GM21381 (cell line): ENCODE results near the gene TMC5.
"Not testable (repeated sequence)": the region's sequence is repeated elsewhere in the genome, so short reads cannot be mapped to it uniquely, and the experiment has no call there.

Source experiments
- ATAC-seq: cut with Tn5 transposase; IDR thresholded peaks from one replicate; pipeline ENCODE4 v1.9.1; 2021; ENCODE audit warnings: mild to moderate bottlenecking, moderate library complexity; ENCODE audit not compliant: unreplicated experiment

The TMC5 gene, protein sequence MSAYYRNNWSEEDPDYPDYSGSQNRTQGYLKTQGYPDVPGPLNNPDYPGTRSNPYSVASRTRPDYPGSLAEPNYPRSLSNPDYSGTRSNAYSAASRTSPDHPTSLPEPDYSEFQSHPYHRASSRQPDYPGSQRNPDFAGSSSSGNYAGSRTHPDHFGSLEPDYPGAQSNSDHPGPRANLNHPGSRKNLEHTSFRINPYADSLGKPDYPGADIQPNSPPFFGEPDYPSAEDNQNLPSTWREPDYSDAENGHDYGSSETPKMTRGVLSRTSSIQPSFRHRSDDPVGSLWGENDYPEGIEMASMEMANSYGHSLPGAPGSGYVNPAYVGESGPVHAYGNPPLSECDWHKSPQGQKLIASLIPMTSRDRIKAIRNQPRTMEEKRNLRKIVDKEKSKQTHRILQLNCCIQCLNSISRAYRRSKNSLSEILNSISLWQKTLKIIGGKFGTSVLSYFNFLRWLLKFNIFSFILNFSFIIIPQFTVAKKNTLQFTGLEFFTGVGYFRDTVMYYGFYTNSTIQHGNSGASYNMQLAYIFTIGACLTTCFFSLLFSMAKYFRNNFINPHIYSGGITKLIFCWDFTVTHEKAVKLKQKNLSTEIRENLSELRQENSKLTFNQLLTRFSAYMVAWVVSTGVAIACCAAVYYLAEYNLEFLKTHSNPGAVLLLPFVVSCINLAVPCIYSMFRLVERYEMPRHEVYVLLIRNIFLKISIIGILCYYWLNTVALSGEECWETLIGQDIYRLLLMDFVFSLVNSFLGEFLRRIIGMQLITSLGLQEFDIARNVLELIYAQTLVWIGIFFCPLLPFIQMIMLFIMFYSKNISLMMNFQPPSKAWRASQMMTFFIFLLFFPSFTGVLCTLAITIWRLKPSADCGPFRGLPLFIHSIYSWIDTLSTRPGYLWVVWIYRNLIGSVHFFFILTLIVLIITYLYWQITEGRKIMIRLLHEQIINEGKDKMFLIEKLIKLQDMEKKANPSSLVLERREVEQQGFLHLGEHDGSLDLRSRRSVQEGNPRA

DNA sequence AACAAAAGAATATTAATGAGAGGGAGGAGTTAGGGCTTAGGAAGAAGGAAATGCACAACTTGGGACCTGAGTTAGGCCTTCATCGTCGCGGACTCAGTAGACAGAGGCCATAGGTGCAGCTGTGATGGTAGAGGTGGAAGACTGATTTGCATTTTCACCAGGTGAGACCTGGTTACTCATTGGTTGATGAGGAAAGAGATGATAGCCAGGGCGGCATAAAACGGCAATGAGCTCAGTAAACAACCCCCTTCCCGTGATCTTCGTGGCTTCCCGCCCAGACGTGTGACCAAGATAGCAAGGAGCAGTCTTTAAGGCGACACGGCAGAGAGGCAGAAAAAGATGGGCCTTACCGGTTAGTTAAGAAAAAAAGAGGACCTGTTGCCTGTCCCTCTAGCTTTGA is at the start of gene TMC5:
TMC5 (plus strand) TSS at position 244 of the 400 bp plus-strand sequence. CDS start 22,156 bp downstream, outside the sequence.
- no peak for ATAC-seq

DNA sequence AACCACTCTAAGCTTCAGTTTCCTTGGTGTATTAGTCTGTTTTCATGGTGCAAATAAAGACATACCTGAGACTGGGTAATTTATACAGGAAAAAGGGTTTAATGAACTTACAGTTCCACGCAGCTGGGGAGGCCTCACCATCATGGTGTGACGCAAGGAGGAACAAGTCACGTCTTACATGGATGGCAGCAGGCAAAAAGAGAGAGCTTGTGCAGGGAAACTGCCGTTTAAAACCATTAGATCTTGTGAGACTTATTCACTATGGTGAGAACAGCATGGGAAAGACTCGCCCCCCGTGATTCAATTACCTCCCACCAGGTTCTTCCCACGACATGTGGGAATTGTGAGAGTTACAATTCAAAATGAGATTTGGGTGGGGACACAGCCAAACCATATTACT is 45.1 kb upstream of the TMC5 start:
- ATAC-seq: not testable (repeated sequence)

DNA sequence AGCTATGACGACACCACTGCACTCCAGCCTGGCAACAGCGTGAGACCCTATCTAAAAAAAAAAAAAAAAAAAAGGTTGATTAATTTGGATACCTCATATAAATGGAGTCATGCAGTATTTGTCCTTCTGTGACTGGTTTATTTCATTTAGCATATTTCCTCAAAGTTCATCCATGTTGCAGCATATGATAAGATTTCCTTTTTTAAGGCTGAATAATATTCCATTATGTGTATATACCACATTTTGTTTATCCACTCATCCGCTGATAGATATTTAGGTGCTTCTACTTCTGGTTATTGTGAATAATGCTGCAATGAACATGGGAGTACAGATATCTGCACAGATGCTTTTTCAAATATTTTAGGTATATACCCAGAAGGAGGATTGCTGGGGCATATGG is 43.3 kb upstream of the TMC5 start:
- no peak for ATAC-seq

DNA sequence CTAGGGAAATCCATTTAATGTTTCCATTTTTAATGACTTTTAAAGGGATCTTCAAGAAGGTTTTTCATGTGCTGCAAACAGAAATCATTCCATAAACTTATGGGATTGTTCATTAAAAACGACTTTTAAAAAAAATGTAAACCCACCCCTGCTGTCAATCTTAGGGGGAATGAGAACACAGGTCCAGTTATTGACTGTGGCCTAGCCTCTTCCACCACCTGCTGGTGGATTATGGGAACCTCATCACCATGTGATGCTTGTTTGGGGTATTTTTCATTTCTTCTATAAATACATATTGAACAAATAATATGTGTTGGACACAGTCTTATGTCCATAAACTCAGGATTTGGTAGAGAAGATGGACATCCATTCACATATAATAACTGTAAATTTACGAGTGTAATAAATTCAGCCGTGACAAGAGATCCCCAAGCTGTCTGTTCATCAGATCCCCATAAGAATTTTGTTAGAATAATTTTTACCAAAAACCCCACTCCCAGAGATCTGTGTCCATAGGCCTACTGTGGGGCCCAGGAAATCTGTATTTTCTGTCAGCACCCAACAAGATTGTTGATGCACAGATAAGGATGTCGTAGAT is 42.0 kb upstream of the TMC5 start:
- ATAC-seq: no peak

DNA sequence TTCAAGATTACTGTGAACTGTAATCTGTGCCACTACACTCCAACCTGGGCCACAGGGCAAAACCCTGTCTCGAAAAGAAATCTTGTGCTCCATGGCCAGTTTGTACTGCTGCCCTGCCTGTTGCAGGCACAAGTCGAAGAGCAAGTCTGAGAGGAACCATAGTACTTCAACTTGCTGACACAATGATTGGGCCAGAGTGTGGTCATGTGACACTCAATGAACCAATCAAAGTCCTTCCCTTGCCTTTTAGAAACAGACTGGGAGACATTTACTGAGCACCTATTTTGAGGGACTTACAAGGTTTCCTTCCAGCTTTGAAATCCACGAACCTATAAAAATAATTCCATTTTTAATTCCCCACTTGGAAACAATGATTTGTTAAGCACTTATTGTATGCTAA is 39.8 kb upstream of the TMC5 start:
- no peak for ATAC-seq

DNA sequence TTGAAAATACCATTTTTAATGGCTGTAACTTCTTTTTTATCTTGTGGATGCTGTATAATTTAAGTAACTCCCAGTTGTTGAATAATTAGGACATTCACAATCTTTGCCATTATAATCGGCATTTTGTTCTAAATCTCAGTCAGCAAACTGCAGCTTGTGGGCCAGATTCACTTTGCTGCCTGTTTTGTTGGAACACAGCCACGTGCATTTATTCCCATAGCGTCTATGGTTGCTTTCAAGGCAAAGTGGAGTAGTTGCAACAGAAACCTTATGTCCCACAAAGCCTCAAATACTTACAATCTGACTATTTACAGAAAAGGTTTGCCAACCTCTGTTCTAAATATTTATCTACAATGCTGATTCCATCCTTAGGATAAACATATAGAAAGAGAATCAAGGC is 39.2 kb upstream of the TMC5 start:
- no peak for ATAC-seq

DNA sequence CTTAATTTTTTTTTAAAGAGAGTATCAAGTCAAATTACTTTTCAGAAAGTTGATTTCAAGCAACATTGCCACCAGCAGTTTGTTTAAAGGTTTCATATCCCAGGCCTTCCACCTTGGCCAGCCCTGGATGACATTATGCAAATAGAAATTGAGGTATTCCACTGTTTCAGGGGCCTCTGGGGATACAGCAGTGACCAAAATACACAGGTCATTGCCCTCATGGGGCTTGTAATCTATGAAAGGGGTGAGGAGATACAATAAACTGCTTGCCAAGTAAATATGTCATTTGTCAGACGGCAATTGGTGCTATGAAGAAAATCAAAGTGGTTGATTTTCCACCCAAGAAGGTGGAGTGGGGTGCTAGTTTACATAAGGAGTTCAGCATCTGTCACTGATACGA is 37.8 kb upstream of the TMC5 start:
- no peak for ATAC-seq

DNA sequence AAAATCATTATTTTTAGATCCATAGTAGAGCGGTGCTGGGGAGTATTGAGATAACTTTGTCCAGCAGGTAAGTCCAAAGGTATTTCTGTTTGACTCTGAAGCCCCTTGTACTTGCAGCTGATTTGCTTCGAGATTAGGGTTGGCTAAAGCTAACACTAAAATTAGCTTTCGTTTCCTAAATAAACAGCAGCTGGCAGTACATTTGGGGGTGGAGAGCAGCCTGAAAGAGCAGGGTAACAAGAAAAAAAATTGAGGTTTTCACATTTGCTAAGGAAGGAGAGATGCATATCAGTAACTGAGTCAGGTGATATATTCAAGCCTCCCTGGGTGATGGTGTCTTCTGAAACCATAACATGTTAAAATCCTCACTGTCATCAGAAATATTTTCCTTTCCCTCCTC is 37.4 kb upstream of the TMC5 start:
- ATAC-seq: no peak

DNA sequence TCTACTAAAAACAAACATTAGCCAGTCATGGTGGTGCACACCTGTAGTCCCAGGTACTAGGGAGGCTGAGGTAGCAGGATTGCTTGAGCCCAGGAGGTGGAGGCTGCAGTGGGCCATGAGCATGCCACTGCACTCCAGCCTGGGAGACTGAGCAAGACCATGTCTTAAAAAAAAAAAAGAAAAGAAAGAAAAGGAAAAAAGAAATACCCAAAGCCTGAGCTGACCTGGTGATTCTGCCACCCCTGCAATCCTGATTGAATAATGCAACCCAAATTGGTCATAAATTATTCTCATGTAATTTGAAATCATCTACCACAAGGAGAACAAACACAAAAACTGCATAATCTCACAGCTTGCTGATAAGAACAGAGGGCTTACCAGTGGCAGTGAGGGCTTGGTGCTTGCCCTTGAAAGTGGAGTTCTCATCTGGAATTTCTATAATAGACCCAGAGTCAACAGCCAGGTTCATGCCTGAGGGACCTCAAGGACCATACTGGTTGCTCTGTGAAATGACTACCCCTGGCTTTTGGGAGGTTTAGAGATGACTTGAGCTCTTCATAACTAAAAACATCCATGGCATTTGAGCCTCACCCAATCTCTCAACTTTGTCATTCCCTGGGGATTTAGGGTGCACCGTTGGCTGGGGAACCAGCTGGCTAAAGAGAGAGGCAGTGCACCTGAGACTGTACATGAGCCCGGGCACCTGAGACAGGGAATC is 35.4 kb upstream of the TMC5 start:
- ATAC-seq: no peak

DNA sequence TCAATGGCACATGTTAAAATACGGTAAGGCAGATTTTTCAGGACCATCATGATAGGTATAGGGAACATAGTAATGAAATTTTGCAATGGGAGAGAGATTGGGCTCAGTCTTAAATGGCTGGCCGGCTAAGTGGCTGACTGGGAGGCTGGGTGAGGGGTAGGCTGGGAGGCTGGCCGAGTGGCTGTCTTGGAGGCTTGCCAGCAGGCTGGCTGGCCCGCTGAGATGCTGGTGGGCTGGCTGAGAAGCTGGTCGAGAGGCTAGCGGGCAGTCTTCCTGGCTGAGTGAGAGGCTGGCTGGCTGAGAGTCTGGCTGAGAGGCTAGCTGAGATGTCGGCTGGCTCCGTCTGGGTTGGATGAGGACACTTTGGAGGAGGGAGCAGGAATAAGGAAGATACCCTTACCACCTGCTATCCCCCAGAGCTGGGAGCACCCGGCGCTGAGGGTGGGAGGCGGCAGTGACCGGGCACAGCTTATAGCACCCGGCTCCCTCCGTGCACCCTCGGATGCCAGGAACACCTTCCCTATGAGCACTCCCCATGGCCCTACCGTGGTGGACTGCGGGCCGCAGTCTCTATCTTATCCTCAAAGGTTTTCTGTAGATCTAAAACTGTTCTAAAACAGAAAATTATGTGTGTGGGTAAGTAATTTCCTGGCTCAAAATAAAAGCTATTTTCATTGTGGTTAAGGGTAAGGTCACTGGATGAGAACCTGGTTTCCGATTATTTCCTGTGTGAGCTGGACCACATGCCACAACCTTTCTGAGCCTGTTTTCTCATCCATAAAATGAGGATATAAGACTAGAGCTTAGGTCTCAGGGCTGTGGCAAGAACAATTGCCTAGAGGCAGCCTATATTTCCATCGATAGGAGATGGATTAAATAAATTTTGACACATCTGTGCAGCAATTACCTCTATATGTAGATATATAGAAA is 34.5 kb upstream of the TMC5 start:
- no peak for ATAC-seq

DNA sequence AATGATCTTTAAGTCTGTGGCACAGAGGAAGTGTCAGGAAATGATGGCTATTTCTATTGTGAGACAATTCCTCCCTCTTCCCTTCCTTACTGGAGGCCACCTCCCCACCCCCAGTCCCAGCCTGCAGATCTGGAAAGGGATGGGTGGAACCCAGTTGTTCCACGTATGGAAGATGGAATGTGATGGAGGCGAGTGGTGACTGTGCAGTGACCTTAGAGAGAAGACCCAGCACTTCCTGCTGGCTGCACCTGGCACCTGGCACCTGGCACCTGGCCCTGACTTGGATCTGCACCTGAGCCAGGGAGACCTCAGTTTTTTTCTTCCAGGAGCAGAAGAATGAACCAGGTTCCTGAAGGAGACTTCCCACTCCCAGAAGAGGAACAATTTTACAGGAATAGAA is 33.0 kb upstream of the TMC5 start:
- ATAC-seq: no peak

DNA sequence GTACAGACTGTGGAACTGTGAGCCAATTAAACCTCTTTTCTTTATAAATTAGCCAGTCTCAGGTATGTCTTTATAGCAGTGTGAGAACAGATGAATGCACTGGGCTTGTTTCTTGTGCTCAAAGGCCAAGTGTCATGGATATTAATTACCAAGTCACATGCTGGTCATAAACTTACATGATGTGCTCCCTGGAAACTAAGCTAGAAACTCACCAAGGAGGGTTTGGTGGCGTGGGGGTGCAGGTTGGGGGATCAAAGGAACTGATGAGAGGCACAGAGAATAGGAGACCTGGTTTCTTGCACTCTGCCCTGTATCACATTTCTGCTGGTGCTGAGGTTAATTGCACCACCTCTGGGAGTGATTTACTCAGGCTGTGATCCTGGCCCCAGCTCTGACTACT is 31.2 kb upstream of the TMC5 start:
- ATAC-seq: no peak

DNA sequence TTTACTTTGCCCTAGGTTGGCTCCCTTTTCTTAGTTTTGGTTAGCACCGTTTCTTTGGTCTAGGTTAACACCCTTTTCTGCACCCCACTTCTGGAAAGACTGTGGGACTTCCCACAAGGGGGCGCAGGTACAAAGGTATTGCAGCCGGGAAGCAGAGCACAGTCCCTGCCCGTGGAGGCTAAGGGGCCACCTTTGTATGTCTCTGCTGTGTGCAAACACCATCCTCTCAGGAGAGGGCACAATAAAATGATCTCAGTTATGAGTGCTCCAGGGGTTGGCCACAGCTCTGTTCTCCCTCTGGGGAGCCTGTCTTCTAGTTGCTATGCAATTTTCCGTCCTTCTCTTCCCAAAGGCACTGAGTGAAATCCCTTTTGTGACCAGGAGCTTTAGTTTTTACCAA is 28.4 kb upstream of the TMC5 start:
- no peak for ATAC-seq

DNA sequence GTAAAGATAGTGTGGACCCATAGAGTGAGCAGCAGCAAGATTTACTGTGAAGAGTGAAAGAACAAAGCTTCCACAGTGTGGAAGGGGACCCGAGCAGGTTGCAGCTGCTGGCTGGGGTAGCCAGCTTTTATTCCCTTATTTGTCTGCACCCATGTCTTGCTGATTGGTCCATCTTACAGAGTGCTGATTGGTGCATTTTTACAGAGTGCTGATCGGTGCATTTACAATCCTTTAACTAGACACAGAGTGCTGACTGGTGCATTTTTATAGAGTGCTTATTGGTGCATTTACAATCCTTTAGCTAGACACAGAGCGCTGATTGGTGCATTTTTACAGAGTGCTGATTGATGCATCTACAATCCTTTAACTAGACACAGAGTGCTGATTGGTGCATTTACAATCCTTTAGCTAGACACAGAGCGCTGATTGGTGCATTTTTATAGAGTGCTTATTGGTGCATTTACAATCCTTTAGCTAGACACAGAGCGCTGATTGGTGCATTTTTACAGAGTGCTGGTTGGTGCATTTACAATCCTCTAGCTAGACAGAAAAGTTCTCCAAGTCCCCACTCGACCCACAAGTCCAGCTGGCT is 26.4 kb upstream of the TMC5 start:
- not testable (repeated sequence) for ATAC-seq

DNA sequence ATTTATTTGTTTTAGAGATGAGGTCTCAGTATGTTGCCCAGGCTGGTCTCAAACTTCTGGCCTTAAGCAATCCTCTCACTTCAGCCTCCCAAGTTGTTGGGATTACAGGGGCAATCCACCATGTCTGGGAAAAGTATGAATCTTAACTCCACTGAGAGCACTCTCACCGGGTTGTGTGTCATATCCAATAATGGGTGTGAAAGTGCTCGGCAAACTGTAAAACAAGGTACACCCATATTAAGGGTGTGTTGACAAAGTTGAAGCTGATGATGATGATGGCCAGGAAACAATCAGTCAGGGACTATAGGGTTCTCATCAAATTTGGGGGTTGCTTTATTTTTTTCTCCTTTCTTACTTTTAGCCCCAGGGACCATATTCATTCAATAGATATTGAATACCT is 25.3 kb upstream of the TMC5 start:
- ATAC-seq: no peak

DNA sequence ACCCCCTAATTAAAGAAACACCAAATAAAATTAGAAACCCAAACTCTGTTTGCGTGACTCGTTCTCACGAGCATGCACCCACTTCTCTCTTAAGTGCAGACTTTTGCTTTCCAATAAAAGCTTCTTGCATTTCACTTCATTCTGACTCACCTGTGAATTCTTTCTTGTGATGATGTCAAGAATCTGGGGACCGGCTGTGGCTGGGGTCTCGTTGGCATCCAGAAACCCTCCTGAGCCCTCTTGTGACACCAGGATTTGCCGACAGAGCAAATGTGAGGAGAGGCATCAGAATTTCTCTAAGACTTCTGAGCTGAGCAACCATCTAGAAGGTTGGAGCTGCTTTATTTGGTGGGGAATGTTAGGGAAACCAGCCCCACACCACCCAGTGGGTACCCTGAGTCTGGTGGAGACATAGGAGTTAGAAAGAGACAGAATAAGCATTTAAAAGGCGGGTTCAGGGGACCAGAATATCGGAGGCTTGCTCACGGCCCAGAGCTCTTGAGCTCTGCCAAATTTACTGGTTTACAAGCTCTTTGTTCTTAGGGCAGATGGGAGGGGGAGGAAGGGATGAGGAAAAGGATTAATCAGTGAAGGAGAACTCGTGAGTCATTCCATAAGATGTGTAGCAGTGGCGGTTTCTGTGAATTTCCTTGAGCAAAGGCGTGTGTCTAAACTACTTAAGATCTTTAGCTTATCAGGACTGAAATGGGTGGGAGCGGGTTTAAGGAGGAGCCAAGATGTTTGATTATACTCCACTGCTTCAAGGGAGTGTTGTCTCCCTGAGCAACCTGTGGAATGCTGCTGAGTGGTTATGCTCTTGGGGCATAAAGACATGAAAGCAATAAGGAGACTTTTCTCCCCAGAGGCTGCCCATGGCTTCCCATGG is 24.2 kb upstream of the TMC5 start:
- no peak for ATAC-seq

DNA sequence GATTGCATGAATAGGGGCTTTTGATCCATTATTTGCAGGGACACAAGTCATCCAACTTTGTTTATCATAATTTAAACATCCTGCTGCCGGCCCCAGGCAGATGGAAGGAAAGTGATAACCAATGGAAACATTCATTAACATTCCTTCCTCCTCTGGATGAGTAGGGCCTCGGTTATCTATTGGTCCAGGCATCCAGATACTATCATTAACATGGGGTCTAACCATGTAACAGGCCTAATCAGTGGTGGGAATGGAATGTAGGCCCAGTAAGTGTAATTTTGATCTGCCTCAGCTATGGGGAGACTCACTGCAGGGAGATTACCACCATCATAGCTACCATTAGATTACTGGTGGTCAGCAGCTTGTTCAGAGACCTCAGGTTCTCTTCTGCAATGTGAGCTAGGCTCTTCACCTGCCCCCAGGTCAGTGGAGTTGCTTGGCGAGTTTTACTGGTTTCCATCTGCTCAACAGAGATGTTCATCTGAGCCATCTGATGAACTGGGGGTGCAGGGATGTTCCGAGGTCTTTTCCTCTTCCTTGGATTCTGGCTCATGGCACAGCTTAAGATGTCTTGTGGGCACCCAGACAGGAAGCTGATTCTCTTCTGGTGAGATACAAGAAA is 21.9 kb upstream of the TMC5 start:
- not testable (repeated sequence) for ATAC-seq

DNA sequence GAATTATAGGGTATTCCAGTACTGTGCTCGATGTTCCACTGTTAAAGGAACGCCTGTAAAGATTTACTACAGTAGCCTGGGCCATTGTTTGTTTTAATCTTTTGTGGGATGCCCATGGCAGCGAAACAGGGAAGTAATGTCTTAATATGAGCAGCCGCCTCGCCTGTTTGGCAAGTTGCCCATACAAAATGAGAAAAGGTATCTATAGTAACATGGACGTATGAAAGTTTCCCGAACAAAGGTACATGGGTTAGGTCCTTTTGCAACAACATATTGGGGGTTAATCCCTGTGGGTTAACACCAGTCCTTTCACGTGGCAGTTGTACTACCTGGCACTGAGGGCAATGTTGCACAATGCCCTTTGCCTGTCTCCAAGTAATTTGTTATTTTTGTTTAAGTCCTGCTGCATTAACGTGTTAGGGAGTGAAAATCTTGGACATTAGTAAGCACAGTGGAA is 21.1 kb upstream of the TMC5 start:
- ATAC-seq: no peak
